GM12872 (cell line): ENCODE results near the gene SIDT2.

Experiments used
- CTCF ChIP-seq: IDR thresholded peaks from 3 replicates; pipeline ENCODE4 v1.5.1; 2011; ENCODE audit warnings: low read depth, mild to moderate bottlenecking, low read length, moderate library complexity; ENCODE audit not compliant: insufficient read depth

SIDT2 gene

DNA sequence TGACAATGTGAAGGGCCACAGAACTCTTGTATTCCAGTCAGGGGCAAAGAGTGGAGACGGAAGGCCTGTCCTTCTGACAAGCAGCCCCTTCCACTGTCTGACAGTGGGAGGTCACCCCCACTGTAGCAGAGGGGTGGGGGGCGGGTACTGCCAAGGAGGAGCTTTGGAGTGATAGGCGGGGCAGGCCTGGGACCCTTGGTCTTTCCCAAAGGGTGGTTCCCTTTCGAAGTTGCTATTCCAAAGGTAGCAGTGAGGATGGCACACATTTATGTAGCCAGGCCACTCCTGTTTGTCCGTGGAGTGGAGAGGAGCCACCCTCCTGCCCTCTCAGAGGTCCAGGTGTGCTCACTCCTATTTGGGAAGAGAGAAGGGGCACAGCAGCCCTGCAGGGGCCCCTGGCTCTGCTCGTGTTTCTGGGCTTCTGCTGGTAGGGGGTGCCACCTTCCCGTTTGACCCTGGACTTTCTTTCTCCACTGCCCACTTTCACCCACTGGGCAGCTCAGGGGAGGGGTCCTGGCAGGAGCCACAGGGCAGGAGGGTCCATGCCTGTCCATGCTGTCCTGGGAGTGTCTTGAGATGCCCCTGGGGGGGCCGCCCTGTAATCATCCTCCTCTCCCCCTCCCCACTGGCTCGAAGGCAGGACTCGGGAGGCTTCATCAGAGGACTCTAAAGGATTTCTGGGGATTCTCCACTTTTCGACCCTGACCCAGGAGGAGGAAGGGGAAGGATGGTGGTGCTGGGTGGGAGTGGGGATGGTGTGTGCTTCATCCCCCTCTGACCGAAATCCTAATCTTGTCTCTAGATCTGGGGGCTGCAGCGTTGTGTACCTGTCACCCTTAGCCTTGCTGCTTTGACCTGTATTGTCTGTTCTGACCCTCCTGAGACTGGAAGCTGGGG lies 21.6 kb downstream of the SIDT2 start:
- TF ChIP-seq CTCF: no peak

DNA sequence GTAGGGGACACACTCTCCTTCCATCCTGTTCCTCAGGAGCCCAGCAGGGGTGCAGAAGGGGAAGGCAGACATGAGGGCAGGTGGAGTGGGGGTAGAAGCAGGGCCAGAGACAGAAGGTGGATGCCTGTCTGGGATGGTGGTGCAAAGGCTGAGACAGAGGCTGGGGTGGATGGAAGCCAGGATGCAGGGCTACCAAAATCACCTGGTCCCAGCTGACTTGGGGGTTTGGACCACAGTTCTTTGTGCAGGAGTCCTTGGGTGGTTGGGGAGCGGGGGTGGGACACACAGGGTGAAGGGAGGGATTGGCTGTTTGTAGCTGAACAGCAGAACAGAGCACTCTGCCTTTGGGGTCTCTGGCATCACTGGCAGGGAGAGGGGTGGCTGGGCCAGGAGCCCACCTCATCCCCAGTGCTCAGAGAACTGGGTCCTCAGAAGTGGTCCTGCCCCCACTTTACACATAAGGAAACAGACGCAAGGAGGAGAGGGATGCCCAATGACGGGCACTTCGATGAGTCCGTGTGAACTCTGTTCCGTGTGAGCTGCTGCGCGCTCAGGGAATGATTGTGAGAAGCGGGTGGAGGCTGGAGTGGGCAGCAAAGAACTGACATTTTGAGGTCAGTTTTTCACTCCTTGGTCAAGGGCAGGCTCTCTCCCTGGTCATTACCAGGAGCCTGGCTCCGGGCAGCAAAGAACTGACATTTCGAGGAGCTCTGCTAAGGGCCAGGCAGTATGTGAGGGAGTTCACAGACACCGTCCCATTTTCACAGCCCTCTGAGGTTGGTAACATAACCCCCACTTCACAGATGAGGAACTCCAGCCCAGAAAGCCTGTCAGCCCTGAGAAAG lies 22.5 kb downstream of the SIDT2 start:
- TF ChIP-seq CTCF: no peak

- TF ChIP-seq CTCF: no peak
Observed at GRCh38 chr11:117201658-117202305, 23.2 kb downstream of the SIDT2 start.

- TF ChIP-seq CTCF: no peak
Observed at GRCh38 chr11:117202386-117203068, 24.0 kb downstream of the SIDT2 start.

DNA sequence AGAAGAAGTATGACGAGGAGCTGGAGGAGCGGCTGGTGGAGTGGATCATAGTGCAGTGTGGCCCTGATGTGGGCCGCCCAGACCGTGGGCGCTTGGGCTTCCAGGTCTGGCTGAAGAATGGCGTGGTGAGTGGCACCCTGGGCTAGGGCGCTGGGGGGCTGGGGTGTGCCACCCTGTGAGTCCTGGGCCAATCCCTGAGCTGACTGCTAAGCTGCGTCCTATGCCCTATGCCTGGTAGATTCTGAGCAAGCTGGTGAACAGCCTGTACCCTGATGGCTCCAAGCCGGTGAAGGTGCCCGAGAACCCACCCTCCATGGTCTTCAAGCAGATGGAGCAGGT lies 24.5 kb downstream of the SIDT2 start:
- no peak for TF ChIP-seq CTCF

DNA sequence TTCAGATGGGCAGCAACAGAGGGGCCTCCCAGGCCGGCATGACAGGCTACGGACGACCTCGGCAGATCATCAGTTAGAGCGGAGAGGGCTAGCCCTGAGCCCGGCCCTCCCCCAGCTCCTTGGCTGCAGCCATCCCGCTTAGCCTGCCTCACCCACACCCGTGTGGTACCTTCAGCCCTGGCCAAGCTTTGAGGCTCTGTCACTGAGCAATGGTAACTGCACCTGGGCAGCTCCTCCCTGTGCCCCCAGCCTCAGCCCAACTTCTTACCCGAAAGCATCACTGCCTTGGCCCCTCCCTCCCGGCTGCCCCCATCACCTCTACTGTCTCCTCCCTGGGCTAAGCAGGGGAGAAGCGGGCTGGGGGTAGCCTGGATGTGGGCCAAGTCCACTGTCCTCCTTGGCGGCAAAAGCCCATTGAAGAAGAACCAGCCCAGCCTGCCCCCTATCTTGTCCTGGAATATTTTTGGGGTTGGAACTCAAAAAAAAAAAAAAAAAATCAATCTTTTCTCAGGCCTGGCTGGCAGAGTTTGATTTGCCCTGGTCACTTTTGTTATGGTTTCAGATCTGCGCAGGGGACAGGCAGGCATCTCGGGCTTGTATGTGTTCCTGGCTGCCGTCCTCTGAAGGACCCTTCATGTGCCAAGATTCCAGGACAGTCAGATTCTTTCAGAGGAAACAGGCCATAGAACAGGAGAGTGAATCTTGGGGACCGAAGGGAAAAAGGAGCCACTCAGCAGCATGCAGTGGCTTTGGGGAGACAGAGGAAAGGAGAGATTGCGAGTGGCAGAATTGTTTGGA lies 25.9 kb downstream of the SIDT2 start:
- no peak for TF ChIP-seq CTCF
